GM19438 (cell line): ENCODE measurements around the gene TRIM65.
"Not testable (repeated sequence)": the region's sequence is repeated elsewhere in the genome, so short reads cannot be mapped to it uniquely, and the experiment has no call there.

Experiments used
- ATAC-seq: cut with Tn5 transposase; IDR thresholded peaks from one replicate; pipeline ENCODE4 v1.9.1; 2021; ENCODE audit warnings: low read depth; ENCODE audit not compliant: unreplicated experiment

Gene TRIM65

DNA sequence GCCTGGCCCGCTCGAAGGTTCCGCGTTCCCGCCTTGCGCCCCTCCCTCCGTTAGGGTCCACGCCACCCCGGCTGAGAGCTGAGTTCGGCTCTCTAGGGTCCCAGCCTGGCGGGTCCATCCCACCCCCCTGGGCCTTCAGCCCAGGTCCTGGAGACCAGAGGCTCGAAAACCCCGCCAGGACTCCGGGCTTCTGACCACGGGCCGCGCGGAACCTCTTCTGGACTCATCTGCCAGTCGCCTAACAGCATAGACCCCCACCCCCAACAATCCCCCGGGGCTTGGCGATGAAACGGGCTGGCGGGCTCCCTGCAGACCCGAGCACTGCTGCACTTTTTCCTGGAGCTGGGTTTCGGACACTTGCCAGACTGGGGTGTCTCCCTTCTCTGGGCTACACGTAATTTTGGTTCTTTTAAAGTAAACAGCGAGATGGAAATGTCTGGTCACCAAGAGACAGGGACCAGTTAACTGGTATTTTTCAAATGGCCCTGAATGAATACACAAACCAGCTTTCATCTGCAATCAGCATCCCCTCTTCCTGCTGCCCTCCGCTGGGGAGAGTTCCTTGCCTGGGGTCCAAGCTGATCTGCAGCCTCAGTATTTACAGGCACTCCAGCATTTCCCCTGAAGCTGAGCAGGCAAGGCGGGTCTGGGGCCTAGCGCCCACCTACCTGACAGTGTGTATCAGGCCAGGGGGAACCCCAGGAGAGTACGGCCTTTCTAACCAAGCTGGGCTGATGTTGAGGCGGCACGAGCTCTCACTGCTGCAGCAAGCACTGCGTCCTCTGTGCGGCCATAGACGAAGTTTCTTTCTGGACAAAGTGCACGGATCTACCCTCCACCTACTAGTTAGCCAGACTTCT lies 639 bp upstream of the TRIM65 start:
- no peak for ATAC-seq

- ATAC-seq: no peak
Observed at GRCh38 chr17:75895370-75896155, 1.2 kb downstream of the TRIM65 start.

- ATAC-seq: no peak
Observed at GRCh38 chr17:75894049-75894733, 2.6 kb downstream of the TRIM65 start.

DNA sequence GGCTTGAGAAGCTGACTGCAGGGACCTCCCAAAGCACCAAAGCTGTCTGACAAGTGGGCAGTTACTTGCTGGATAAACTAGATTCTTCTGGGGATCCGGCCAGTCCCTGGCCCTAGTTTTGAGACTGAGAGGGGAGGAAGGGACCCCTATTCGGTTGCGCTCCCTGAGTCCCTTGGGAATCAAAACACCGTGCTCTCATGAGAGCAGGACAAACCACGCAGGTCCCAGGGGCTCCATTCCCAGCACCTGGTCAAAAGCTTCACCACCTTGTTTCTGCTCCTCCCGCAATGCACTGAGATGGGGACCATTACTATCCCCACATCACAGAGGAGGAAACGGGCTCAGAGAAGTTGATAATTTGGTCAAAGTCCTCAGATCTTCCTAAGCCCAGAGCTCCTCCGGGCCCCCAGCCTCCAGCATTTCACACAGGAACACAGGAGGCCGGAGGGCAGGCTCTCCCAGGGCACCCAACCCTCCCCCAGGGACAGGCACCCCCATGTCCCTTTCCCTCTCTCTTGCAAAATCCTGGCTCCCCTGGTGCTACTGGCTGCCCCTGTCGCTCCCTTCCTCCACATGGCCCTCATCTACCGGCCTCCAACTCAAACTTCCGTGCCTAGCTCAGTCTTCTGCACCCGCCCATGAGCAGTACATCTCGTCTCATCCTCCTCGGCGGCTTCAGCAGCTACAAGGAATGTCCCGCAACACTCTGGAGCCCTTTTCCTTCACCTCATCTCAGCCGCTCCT lies 3.3 kb downstream of the TRIM65 start:
- ATAC-seq: no peak

DNA sequence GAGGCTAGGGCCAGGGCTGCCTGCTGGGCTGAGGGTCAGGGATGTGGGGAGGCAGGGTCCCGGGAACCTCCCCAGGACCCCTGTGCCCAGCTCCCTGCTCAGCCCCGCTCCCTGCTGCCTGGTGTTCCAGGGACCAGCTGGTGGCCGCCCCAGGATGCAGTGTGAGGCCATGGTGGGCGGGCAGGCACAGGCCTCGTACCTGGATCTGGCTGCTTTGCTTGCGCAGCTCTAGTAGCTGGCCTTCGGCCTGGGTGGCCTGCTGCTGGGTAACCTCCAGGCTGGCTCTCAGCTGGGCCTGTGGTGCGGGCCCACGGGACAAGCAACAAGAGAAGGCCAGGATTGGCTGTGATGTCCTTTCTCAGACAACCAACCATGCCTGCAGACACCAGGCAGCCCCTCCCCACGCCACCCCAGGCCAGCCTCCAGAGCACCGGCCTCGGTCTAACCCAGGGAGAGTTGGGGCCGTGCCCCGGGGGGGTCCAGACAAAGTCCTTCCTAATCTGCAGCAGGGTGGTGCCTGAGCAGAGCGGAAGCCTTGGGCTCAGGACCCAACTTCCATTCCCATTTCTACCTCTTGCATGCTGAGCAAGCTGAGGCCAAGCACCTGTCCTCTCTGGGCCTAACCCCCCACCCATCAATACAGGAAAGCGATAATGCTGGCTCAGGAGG lies 4.1 kb downstream of the TRIM65 start:
- no peak for ATAC-seq

- no peak for ATAC-seq
Observed at GRCh38 chr17:75891605-75892555, 4.9 kb downstream of the TRIM65 start.

DNA sequence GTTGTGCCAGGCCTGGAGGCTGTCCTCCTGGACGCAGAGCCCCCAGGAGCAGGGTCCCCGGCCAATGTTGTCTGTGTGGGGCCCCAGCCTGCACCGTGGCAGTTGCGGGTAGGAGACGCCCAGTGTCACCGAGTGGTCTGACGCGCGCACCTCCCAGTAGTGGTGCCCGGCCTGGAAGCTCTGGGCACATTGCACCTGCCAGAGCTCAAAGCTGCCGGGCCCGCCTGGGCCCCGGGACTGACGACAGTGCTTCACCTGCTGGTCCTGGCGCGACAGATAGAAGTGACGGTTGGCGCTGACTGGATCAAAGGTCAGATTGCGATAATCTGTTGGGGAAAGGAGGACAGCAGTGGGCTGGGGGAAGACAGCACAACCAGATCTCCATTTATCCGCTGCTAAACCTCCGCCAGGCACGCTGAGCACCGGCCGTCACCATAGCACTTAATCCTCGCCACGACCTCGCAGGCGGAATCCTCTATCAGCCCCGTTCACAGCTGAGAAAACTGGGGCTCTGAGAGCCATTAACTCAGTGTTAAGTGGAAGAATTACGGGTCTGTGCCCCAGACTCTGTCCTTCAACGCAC lies 5.6 kb downstream of the TRIM65 start:
- no peak for ATAC-seq

- ATAC-seq: no peak
Observed at GRCh38 chr17:75889454-75889853, 7.3 kb downstream of the TRIM65 start.

GRCh38 chr17:75888484-75888883 lies 8.3 kb downstream of the TRIM65 start:
- ATAC-seq: no peak

DNA sequence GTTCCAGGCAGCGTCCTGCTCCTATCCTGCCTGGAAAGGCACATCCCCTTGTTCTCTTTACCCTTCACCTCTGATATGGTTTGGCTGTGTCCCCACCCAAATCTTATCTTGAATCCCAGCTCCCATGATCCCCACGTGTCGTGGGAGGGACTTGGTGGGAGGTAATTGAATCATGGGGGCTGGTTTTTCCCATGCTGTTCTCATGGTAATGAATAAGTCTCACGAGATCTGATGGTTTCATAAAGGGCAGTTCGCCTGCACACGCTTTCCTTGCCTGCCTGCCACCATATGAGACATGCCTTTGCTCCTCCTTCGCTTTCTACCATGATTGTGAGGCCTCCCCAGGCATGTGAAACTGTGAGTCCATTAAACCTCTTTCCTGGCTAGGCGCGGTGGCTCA lies 10.9 kb downstream of the TRIM65 start:
- not testable (repeated sequence) for ATAC-seq

GRCh38 chr17:75885431-75885830 lies 11.3 kb downstream of the TRIM65 start:
- ATAC-seq: no peak

- no peak for ATAC-seq
Observed at GRCh38 chr17:75881678-75882454, 14.9 kb downstream of the TRIM65 start.

- no peak for ATAC-seq
Observed at GRCh38 chr17:75880266-75880665, 16.5 kb downstream of the TRIM65 start.

GRCh38 chr17:75878174-75878998 lies 18.4 kb downstream of the TRIM65 start, which contains the start of gene TRIM47:
Gene TRIM47 (minus strand): TSS chr17:75878581. CDS start chr17:75878548, 33 bp downstream.
- peak; percentile 17 for ATAC-seq

DNA sequence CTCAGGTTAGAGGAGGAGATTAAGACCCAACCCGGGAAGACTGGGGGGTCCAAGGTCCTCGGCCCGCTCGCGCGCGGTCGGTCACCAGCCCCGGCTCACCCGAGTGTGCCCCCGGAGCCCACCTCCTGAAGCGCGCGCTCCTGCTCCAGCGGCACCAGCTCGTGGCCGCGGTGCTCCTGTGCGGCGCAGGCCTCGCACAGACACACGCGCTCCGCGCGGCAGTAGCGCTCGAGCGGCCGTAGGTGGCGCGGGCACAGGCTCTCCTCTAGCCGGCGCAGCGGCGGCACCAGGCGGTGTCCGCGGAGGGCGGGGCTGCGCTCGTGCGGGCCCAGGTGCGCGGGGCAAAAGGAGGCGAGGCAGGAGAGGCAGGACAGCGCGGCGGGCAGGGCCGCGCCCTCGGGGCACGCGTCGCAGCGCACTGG lies 19.0 kb downstream of the TRIM65 start:
- peak; percentile 49 for ATAC-seq

- ATAC-seq: no peak
Observed at GRCh38 chr17:75876938-75877751, 19.6 kb downstream of the TRIM65 start.
